NCI-H748 treated with DMSO at 0.1 percent for 48 hours (cell line): Measurements from ENCODE around the gene HOXB3.

ENCODE experiments used
- DNase-seq: peaks from one replicate; lab custom pipeline; 2025; lab: John Stamatoyannopoulos, UW

HOXB3 gene

GRCh38 chr17:48569674-48570324, 20.2 kb downstream of the HOXB3 start:
- DNase-seq, result no peak

DNA sequence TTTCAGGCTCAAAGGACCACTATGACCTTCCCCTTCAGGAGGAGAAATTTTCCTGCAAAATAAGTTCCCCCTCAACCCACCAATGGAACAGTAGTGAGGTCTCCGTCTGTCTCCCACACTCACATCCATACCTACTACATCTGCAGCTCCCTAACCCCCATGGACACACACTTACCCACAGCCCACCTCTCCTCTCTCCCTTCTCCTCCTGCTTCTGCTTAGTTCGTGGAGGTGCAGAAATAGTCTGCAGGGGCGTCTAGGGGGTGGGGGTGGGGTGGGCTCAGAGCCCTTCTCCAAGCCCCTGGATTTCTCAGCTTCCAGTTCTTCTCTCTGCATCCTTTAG, 20.8 kb downstream of the HOXB3 start:
- no peak for DNase-seq

- no peak for DNase-seq
Measured at GRCh38 chr17:48568499-48569239, 21.4 kb downstream of the HOXB3 start.

- DNase-seq, result no peak
Measured at GRCh38 chr17:48567646-48568354, 22.2 kb downstream of the HOXB3 start.

DNA sequence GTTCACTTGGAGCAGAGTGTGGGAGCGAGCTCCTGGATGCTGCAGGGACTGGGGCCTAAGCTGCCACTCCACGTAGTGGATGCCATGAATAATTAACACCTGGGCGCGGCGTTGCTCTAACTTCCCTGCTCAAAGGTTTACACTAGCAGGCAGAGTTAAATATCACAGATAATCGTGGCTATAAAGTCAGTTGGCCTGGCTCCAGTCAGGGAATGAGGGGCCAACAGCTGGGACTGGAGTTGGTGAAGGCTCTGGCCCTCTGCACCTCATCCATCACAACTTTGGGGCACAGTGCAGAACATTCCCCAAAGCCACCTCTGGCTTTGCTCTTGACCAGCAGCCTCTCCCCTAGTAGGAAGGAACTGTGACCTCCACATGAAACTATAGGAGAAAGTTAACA, 22.8 kb downstream of the HOXB3 start:
- no peak for DNase-seq

- no peak for DNase-seq
Measured at GRCh38 chr17:48566717-48567116, 23.3 kb downstream of the HOXB3 start.

DNA sequence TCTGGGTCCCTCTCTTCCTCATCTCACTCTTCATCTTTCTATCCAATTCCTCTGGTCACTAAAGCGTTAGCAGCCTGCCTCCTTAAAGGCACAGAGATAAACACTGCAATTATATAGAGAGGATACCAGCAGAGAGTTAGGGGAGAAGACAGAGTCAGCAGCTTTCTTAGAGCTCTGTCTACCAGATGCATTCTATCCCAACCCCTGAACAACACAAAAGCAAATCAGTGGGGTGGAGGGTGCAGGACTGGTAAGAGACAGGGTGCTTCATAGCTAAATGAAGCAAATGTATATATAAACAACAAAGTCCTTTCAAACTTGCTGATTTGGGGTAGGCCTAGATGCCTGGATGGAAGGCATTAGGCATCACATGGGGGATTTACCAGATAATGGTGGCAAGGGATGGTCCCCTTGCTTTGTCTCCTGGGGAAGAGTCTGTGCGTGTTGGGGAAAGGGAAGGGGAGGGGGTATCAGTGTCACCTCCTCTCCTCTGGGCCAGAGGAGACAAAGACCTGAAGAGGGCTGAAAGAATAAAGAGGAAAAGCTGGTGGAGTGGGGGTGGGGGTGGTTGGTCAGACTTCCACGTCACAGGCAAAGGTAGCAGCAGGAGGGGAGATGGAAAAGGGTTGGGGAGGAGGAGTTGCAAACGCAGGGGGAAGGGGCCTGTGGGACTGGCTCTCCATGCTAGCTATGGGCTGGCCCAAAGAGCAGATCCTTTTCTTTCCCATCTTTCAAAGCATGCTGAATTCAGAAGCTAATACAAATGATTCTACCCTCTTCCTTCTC, 23.9 kb downstream of the HOXB3 start:
- DNase-seq, result no peak

GRCh38 chr17:48565022-48565554, 25.0 kb downstream of the HOXB3 start:
- no peak for DNase-seq

GRCh38 chr17:48564188-48565021, 25.6 kb downstream of the HOXB3 start:
- DNase-seq, result no peak

- no peak for DNase-seq
Measured at GRCh38 chr17:48563867-48564187, 26.2 kb downstream of the HOXB3 start.

- no peak for DNase-seq
Measured at GRCh38 chr17:48563385-48563838, 26.6 kb downstream of the HOXB3 start.

DNA sequence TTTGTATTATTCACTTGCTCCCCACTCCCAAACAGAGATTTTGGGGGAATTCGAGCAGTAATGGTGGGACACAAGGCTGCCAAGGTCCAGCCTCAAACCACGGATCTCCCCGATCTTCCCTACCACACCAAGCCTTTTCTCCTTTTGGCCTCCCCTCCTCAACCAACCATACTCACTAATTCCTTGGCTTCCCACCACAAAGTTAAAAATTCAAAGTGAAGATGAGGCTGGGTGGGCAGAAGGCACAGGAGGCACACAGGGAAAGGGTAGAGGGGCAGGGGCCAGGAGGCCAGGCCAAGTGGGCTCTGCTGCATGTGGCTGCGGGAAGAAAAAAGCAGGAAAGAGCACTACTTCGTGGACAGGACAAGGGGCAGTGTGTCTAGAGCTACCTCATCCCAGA, 27.1 kb downstream of the HOXB3 start:
- no peak for DNase-seq

DNA sequence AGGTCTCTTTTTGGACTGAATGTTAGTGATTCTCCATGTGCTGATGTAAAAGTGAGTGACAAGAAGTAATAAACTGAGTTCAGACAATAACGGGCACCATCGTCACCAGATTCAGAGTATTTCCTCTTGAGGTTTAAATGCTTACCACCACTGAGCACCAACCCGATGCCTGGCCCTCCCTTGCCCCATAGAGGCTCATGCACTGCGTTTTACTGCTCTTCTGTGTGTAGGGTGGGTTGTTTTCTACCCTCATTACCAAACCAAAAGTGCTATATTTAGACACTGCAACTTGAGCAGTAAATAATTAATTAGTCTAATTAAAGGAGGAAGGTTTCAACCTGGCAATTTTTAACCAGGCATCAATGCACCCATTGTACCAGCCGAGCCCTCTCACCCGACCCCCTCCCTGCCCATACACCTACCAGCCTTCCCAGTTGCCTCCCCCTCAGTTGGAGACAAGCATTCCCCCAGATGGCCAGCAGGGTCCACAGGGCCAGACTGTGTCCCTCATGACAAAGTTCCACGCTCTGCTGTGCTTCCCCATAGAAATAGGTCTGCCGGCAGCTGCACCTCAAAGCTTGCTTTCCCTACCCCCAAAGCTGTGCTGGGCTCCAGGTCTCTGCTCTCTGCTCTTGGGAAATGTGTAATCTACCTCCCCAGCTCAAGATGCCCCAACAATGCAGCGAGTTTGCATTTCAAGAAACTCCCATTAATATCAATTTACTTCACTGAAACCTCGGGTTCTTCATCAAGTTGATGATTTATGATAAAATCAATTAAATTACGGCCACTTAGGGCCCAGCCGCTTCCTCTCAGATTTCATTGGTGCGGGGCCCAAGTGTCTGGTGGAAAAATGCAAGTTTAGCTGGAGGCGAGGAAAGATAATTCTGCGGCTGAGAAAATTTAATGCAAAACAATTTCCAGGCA, 27.9 kb downstream of the HOXB3 start:
- DNase-seq, result no peak

- DNase-seq, result no peak
Measured at GRCh38 chr17:48559840-48560817, 29.9 kb downstream of the HOXB3 start.

GRCh38 chr17:48559122-48559839, 30.8 kb downstream of the HOXB3 start:
- DNase-seq, result no peak

DNA sequence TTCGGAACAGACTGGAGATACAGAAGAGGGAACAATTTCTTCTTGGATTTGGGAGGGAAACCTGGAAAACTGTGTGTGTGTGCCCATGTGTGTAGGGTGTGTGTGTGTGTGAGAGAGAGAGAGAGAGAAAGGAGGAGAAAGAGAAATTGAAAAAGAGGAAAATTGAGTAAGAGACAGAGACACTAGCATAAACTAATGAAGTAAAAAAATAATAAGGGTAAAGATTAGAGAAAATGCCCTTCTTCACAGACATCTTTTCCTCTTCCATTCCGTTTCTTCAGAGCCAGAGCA, 31.3 kb downstream of the HOXB3 start:
- DNase-seq, result no peak

- DNase-seq, result no peak
Measured at GRCh38 chr17:48558057-48558830, 31.8 kb downstream of the HOXB3 start.
